ENCODE measurements around the gene GAREM1. TPM values are rescaled to one million over a fixed set of nuclear protein-coding genes. Genes with fewer than 3 reads are reported as not detected.
"Not testable (repeated sequence)": the region's sequence is repeated elsewhere in the genome, so short reads cannot be mapped to it uniquely, and the experiment has no call there.

Gene GAREM1
- total and polyA plus RNA-seq, 4 donors, result 3.0 to 13.7 (median 8.5) TPM

DNA sequence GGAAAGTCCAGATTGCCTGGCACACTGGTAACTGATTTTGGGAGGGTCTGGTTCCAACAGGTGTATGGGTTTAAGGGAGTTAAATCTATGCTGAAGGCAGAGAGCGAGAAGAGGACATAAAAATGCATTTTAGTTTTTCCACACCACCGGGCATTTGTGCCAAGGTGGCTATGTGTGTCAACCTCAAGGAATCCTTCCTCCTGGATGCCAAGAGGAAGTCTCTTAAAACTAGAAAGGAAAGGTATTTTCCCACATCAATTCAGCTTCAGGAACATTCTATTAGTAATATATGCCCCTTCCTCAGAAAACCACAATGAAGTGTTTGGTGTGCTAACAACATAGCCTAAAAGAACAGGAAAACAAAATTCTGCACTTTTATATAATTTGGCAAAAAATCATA is 5.4 kb upstream of the GAREM1 start:
- TF ChIP-seq, protein P1, sequence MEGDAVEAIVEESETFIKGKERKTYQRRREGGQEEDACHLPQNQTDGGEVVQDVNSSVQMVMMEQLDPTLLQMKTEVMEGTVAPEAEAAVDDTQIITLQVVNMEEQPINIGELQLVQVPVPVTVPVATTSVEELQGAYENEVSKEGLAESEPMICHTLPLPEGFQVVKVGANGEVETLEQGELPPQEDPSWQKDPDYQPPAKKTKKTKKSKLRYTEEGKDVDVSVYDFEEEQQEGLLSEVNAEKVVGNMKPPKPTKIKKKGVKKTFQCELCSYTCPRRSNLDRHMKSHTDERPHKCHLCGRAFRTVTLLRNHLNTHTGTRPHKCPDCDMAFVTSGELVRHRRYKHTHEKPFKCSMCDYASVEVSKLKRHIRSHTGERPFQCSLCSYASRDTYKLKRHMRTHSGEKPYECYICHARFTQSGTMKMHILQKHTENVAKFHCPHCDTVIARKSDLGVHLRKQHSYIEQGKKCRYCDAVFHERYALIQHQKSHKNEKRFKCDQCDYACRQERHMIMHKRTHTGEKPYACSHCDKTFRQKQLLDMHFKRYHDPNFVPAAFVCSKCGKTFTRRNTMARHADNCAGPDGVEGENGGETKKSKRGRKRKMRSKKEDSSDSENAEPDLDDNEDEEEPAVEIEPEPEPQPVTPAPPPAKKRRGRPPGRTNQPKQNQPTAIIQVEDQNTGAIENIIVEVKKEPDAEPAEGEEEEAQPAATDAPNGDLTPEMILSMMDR (IDR thresholded peaks at IDR 0.05; ENCODE audit: control extremely low read depth, extremely low read depth), result no peak
- H3K27ac ChIP-seq (ENCODE audit: low read depth in 1 of 2, low read length in 1 of 2), result no peak overlapping the region
- H3K9ac ChIP-seq (ENCODE audit: insufficient read depth in 1 of 2, low read length in 2 of 2), result no peak overlapping the region
- DNase-seq (no peak), ATAC-seq (ENCODE audit: insufficient read depth, low FRiP score) (no peak)
- H3K36me3 ChIP-seq (ENCODE audit: control insufficient read depth in 4 of 4, insufficient read depth in 4 of 4, low read length in 4 of 4), result no peaks in the 10 kb centered on the region
- H3K27me3 ChIP-seq (ENCODE audit: control insufficient read depth in 3 of 3, insufficient read depth in 3 of 3, low read length in 2 of 3), result peaks cover 0 to 11% (median 0%) of the 10 kb centered on the region in 3 donors
- H3K4me1 ChIP-seq (ENCODE audit: control insufficient read depth in 5 of 5, insufficient read depth in 5 of 5, low read length in 5 of 5), result peaks cover 0 to 5% (median 3%) of the 10 kb centered on the region in 5 donors
- 80 to 90% methylated on average over 2 of the region's 2 CpGs for WGBS, 2 donors
- no peak overlapping the region for H3K4me3 ChIP-seq
- no peaks in the 10 kb centered on the region for H3K9me3 ChIP-seq (ENCODE audit: control insufficient read depth in 4 of 4, insufficient read depth in 3 of 4, low read length in 3 of 4)

DNA sequence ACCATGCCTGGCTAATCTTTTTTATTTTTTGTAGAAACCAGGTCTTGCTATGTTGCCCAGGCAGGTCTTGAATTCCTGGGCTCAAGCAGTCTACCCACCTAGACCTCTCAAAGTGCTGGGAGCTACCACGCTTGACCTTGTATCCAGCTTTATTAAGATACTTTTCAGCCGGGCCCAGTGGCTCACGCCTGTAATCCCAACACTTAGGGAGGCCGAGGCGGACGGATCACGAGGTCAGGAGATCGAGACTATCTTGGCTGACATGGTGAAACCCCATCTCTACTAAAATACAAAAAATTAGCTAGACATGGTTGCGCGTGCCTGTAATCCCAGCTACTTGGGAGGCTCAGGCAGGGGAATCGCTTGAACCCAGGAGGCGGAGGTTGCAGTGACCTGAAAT is 4.4 kb upstream of the GAREM1 start:
- not testable (repeated sequence) for DNase-seq; H3K9me3 ChIP-seq (ENCODE audit: control insufficient read depth in 4 of 4, insufficient read depth in 3 of 4, low read length in 3 of 4); H3K36me3 ChIP-seq (ENCODE audit: control insufficient read depth in 4 of 4, insufficient read depth in 4 of 4, low read length in 4 of 4); H3K27ac ChIP-seq (ENCODE audit: low read depth in 1 of 2, low read length in 1 of 2); H3K4me1 ChIP-seq (ENCODE audit: control insufficient read depth in 5 of 5, insufficient read depth in 5 of 5, low read length in 5 of 5); H3K9ac ChIP-seq (ENCODE audit: insufficient read depth in 1 of 2, low read length in 2 of 2); ATAC-seq (ENCODE audit: insufficient read depth, low FRiP score); H3K4me3 ChIP-seq
- H3K27me3 ChIP-seq (ENCODE audit: control insufficient read depth in 3 of 3, insufficient read depth in 3 of 3, low read length in 2 of 3), result peaks cover 0 to 11% (median 0%) of the 10 kb centered on the region in 3 donors
- WGBS, 2 donors, result 96% methylated on average over 12 of the region's 12 CpGs

DNA sequence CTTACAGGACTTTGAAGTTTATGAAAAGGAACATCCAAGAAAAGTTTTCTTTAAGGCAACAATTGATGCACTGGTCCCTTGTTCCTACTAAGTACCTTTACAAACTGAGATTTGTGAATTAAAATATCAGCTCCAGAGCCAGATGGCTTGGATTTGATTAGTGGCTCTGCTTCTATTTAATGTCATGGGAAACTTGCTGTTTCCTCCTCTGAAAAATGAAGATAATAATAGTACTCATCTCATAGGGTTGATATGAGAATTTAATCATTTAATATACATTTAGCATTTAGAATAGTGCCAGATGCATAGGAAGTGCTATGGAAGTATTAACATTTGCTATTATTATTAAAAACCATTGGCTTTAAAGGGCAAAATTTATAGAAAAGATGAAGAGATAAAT is 2.6 kb upstream of the GAREM1 start:
- Histone ChIP-seq H3K36me3 (ENCODE audit: control insufficient read depth in 4 of 4, insufficient read depth in 4 of 4, low read length in 4 of 4) (no peaks in the 10 kb centered on the region), H3K9me3 (ENCODE audit: control insufficient read depth in 4 of 4, insufficient read depth in 3 of 4, low read length in 3 of 4) (no peaks in the 10 kb centered on the region), H3K4me1 (ENCODE audit: control insufficient read depth in 5 of 5, insufficient read depth in 5 of 5, low read length in 5 of 5) (peaks cover 0 to 13% (median 2%) of the 10 kb centered on the region in 5 donors), H3K27me3 (ENCODE audit: control insufficient read depth in 3 of 3, insufficient read depth in 3 of 3, low read length in 2 of 3) (peaks cover 0 to 11% (median 0%) of the 10 kb centered on the region in 3 donors), H3K27ac (ENCODE audit: low read depth in 1 of 2, low read length in 1 of 2) (no peak overlapping the region), H3K9ac (ENCODE audit: insufficient read depth in 1 of 2, low read length in 2 of 2) (no peak overlapping the region), H3K4me3 (no peak overlapping the region)
- no peak for ATAC-seq (ENCODE audit: insufficient read depth, low FRiP score)
- TF ChIP-seq, protein P1 (IDR thresholded peaks at IDR 0.05; ENCODE audit: control extremely low read depth, extremely low read depth), result no peak
- no peak for DNase-seq

DNA sequence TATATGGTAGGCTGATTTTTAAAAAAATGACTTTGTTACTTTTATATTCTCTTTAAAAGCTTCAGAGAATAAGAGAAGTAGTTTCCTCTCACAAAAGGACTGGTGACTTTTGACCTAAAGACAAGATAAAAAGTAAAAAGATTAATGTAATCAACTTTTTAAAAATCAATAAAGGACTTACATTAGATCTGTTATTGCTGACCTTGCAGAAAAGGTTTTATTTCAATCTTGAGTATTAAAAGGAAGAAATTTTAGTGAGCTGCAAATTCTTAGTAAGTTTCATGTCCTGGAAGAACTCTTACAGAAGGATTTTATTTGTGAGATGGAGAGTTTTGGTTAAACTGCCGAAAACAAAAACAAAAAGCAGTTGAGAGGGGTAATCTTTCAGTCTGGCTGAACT is 2.2 kb upstream of the GAREM1 start:
- Histone ChIP-seq H3K27me3 (ENCODE audit: control insufficient read depth in 3 of 3, insufficient read depth in 3 of 3, low read length in 2 of 3) (peaks cover 0 to 11% (median 0%) of the 10 kb centered on the region in 3 donors), H3K4me3 (no peak overlapping the region), H3K4me1 (ENCODE audit: control insufficient read depth in 5 of 5, insufficient read depth in 5 of 5, low read length in 5 of 5) (peaks cover 0 to 15% (median 2%) of the 10 kb centered on the region in 5 donors), H3K9me3 (ENCODE audit: control insufficient read depth in 4 of 4, insufficient read depth in 3 of 4, low read length in 3 of 4) (no peaks in the 10 kb centered on the region), H3K36me3 (ENCODE audit: control insufficient read depth in 4 of 4, insufficient read depth in 4 of 4, low read length in 4 of 4) (no peaks in the 10 kb centered on the region), H3K27ac (ENCODE audit: low read depth in 1 of 2, low read length in 1 of 2) (no peak overlapping the region), H3K9ac (ENCODE audit: insufficient read depth in 1 of 2, low read length in 2 of 2) (no peak overlapping the region)
- whole genome bisulfite sequencing, 2 donors, result 83 to 91% methylated on average over 1 of the region's 1 CpG
- DNase-seq (no peak), ATAC-seq (ENCODE audit: insufficient read depth, low FRiP score) (no peak)
- TF ChIP-seq, protein P1 (IDR thresholded peaks at IDR 0.05; ENCODE audit: control extremely low read depth, extremely low read depth), result no peak

Data from lung (tissue), 12 donors.